Sigmoid colon (tissue), 4 donors: ENCODE data around the gene NRF1.

ENCODE experiments used
- CTCF ChIP-seq, 4 experiments: fragments of 450-650 bp in 3 of 4; fragments of 200-600 bp in 1 of 4; IDR thresholded peaks; one replicate each; pipeline ENCODE4 v1.5.1; 2016 to 2019; ENCODE audit warnings: antibody characterized with exemption in 4 of 4, mild to moderate bottlenecking in 3 of 4, moderate library complexity in 2 of 4
- POLR2A ChIP-seq, 2 donors: fragments of 450-650 bp; IDR thresholded peaks; one replicate each; pipeline ENCODE4 v1.6.1; 2016; ENCODE audit warnings: antibody characterized with exemption in 2 of 2, mild to moderate bottlenecking in 2 of 2, moderate library complexity in 2 of 2
- POLR2AphosphoS5 ChIP-seq, 4 donors: sonication (generic); formaldehyde crosslinking; IDR thresholded peaks; one replicate each; pipeline ENCODE4 v1.6.1; 2017; ENCODE audit warnings: antibody characterized with exemption in 4 of 4

GRCh38 chr7:129773871-129774270, 162.4 kb downstream of the NRF1 start:
- TF ChIP-seq CTCF (IDR thresholded peaks at IDR 0.05), result no peak
- no peak for TF ChIP-seq POLR2A (IDR thresholded peaks at IDR 0.05)
- no peak for TF ChIP-seq POLR2AphosphoS5 (IDR thresholded peaks at IDR 0.05)
